Type B pancreatic cell (in vitro differentiated cells): ENCODE data around the gene DSP. TPM values are rescaled to one million over a fixed set of nuclear protein-coding genes. Genes with fewer than 3 reads are reported as not detected.

Source experiments
- DNase-seq: peaks from one replicate; pipeline ENCODE4 v3.0.0; 2021; ENCODE audit warnings: mixed read lengths; ENCODE audit not compliant: unreplicated experiment; ENCODE audit errors: extremely low spot score
- H3K27ac Mint-ChIP-seq: 2 replicates; pipeline ENCODE4 v1.8.0; 2021; ENCODE audit warnings: mild to moderate bottlenecking, mixed read lengths
- H3K27me3 Mint-ChIP-seq: 2 replicates; pipeline ENCODE4 v1.8.0; 2021; ENCODE audit warnings: mixed read lengths
- H3K36me3 Mint-ChIP-seq: 2 replicates; pipeline ENCODE4 v1.8.0; 2021; ENCODE audit warnings: mixed read lengths
- H3K4me1 Mint-ChIP-seq: one replicate; pipeline ENCODE4 v1.8.0; 2021; ENCODE audit warnings: mixed read lengths; ENCODE audit not compliant: unreplicated experiment
- H3K4me3 Mint-ChIP-seq: 2 replicates; pipeline ENCODE4 v1.8.0; 2021; ENCODE audit warnings: mild to moderate bottlenecking, mixed read lengths
- H3K9me3 Mint-ChIP-seq: 2 replicates; pipeline ENCODE4 v1.8.0; 2021; ENCODE audit warnings: mixed read lengths
- total RNA-seq: library from RNA; stranded (reverse); gene quantifications from 2 replicates; pipeline ENCODE4 v1.2.1, GENCODE V29; 2021; ENCODE audit warnings: low replicate concordance
- TF ChIP-seq, protein P1 (sequence below): fragments of 200-600 bp; sonication (generic); conservative IDR thresholded peaks from 2 replicates; pipeline ENCODE4 v1.5.0; 2021; ENCODE audit warnings: antibody characterized with exemption, mild to moderate bottlenecking

DSP gene
- total RNA-seq, 1 donor from 2014 or later: 210 TPM

GRCh38 chr6:7574500-7574899, 33.0 kb downstream of the DSP start:
- TF ChIP-seq, protein P1, sequence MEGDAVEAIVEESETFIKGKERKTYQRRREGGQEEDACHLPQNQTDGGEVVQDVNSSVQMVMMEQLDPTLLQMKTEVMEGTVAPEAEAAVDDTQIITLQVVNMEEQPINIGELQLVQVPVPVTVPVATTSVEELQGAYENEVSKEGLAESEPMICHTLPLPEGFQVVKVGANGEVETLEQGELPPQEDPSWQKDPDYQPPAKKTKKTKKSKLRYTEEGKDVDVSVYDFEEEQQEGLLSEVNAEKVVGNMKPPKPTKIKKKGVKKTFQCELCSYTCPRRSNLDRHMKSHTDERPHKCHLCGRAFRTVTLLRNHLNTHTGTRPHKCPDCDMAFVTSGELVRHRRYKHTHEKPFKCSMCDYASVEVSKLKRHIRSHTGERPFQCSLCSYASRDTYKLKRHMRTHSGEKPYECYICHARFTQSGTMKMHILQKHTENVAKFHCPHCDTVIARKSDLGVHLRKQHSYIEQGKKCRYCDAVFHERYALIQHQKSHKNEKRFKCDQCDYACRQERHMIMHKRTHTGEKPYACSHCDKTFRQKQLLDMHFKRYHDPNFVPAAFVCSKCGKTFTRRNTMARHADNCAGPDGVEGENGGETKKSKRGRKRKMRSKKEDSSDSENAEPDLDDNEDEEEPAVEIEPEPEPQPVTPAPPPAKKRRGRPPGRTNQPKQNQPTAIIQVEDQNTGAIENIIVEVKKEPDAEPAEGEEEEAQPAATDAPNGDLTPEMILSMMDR: no peak
- Mint-ChIP-seq H3K27me3 (no peaks in the 10 kb centered on the region), H3K36me3 (peaks cover 19% of the 10 kb centered on the region), H3K4me3 (no peak overlapping the region), H3K4me1 (no peaks in the 10 kb centered on the region), H3K27ac (no peak overlapping the region), H3K9me3 (no peaks in the 10 kb centered on the region)
- DNase-seq: no peak

DNA sequence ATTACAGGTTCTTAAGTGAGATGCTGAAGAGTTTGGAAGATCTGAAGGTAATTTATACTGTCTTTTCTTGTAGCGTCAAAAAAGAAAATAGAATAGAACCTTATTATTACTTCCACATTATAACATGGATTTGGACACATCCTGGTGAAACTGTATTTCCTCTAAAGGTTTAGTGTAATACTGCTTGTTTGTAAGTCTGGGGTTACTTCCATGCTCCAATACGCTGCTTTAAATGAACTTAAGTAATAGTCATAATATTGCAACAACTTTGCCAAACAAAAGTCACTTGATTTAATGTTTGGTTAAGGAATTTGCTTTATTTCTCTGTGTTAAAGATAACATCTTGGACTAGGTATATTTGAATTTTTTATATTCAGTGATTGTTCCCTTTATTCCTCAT, 37.0 kb downstream of the DSP start:
- no peaks in the 10 kb centered on the region for H3K4me1 Mint-ChIP-seq

DNA sequence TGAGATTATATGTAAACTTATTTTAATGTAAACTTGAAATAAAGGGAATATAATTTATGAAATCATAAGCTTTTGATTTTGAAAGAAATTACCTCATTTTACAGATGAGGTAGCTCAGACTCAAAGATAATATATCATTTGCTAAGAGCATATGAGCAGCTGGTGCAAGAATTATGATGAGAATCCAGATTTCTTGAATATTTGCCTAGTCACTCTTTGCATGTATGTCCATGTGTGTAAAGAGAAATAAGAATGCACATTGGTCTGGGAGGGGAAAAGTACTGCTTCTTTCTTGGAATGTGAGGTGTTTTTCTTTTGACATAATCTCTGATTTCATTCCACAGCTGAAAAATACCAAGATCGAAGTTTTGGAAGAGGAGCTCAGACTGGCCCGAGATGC, 37.5 kb downstream of the DSP start:
- TF ChIP-seq, protein P1: no peak
- Mint-ChIP-seq H3K4me1 (no peaks in the 10 kb centered on the region), H3K36me3 (peaks cover 20% of the 10 kb centered on the region), H3K9me3 (no peaks in the 10 kb centered on the region), H3K27me3 (no peaks in the 10 kb centered on the region), H3K27ac (no peak overlapping the region), H3K4me3 (no peak overlapping the region)
- DNase-seq: no peak

More for the DNA sequence above, 37.0 kb downstream of the DSP start:
- Mint-ChIP-seq H3K27ac (no peak overlapping the region), H3K4me3 (no peak overlapping the region), H3K36me3 (peaks cover 23% of the 10 kb centered on the region), H3K9me3 (no peaks in the 10 kb centered on the region), H3K27me3 (no peaks in the 10 kb centered on the region)
- TF ChIP-seq, protein P1: no peak
- no peak for DNase-seq

DNA sequence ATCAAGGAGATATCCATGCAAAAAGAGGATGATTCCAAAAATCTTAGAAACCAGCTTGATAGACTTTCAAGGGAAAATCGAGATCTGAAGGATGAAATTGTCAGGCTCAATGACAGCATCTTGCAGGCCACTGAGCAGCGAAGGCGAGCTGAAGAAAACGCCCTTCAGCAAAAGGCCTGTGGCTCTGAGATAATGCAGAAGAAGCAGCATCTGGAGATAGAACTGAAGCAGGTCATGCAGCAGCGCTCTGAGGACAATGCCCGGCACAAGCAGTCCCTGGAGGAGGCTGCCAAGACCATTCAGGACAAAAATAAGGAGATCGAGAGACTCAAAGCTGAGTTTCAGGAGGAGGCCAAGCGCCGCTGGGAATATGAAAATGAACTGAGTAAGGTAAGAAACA, 38.4 kb downstream of the DSP start:
- H3K4me1 Mint-ChIP-seq: no peaks in the 10 kb centered on the region
- H3K27me3 Mint-ChIP-seq: no peaks in the 10 kb centered on the region
- no peaks in the 10 kb centered on the region for H3K9me3 Mint-ChIP-seq
- DNase-seq: no peak
- H3K4me3 Mint-ChIP-seq: no peak overlapping the region
- peaks cover 30% of the 10 kb centered on the region for H3K36me3 Mint-ChIP-seq
- H3K27ac Mint-ChIP-seq: no peak overlapping the region
- TF ChIP-seq, protein P1: no peak

GRCh38 chr6:7580537-7580926, 39.1 kb downstream of the DSP start:
- no peak overlapping the region for H3K4me3 Mint-ChIP-seq
- no peaks in the 10 kb centered on the region for H3K4me1 Mint-ChIP-seq
- H3K9me3 Mint-ChIP-seq: no peaks in the 10 kb centered on the region
- peaks cover 33% of the 10 kb centered on the region for H3K36me3 Mint-ChIP-seq
- no peak overlapping the region for H3K27ac Mint-ChIP-seq
- TF ChIP-seq, protein P1: no peak
- DNase-seq: no peak
- no peaks in the 10 kb centered on the region for H3K27me3 Mint-ChIP-seq
